H1 (cell line): ENCODE data around the gene SLC35E4.

Source experiments
- CHD2 ChIP-seq: IDR thresholded peaks from 2 replicates; pipeline ENCODE4 v1.6.1; 2012; ENCODE audit warnings: low read length, improper control_type of control experiment
- CREB1 ChIP-seq: IDR thresholded peaks from 2 replicates; pipeline ENCODE4 v1.6.1; 2012; ENCODE audit warnings: inconsistent platforms
- EP300 ChIP-seq, 2 experiments: IDR thresholded peaks; 1 replicate in 1 of 2; 2 replicates in 1 of 2; pipeline ENCODE4 v1.6.1; 2011 to 2012; ENCODE audit warnings: low read depth in 2 of 2, low read length in 2 of 2, mild to moderate bottlenecking in 2 of 2, borderline replicate concordance in 1 of 2, inconsistent platforms in 1 of 2, moderate library complexity in 1 of 2
- EZH2 ChIP-seq: fragments of 200-600 bp; sonication (generic); IDR thresholded peaks from 2 replicates; pipeline ENCODE4 v1.7.1; 2012; ENCODE audit warnings: low read depth, mild to moderate bottlenecking, moderate library complexity, low read length, inconsistent platforms; ENCODE audit not compliant: severe bottlenecking
- GABPA ChIP-seq: IDR thresholded peaks from 2 replicates; pipeline ENCODE4 v1.6.1; 2011; ENCODE audit warnings: mild to moderate bottlenecking, low read length, moderate library complexity, borderline replicate concordance; ENCODE audit not compliant: insufficient read depth
- JUND ChIP-seq: IDR thresholded peaks from 2 replicates; pipeline ENCODE4 v1.6.1; 2011; ENCODE audit warnings: mild to moderate bottlenecking, improper control_type of control experiment, low read length
- MAFK ChIP-seq: IDR thresholded peaks from 2 replicates; pipeline ENCODE4 v1.6.1; 2012; ENCODE audit warnings: low read depth, mild to moderate bottlenecking, improper control_type of control experiment, low read length
- POLR2A ChIP-seq, 2 experiments: IDR thresholded peaks; 1 replicate in 1 of 2; 2 replicates in 1 of 2; pipeline ENCODE4 v1.6.1; 2011; ENCODE audit warnings: low read depth in 2 of 2, low read length in 2 of 2, mild to moderate bottlenecking in 2 of 2; ENCODE audit errors: control extremely low read depth in 1 of 2
- RAD21 ChIP-seq, 2 experiments: IDR thresholded peaks in 1 of 2; conservative IDR thresholded peaks in 1 of 2; 2 replicates each; pipeline ENCODE4 v1.6.1; 2011; ENCODE audit warnings: low read depth in 2 of 2, low read length in 2 of 2, improper control_type of control experiment in 1 of 2, inconsistent platforms in 1 of 2, mild to moderate bottlenecking in 1 of 2, moderate library complexity in 1 of 2
- TF ChIP-seq, protein P1 (sequence below), 3 experiments: IDR thresholded peaks; 1 replicate in 2 of 3; 2 replicates in 1 of 3; pipeline versions ENCODE4 v1.5.1 to v1.6.1; 2011; ENCODE audit warnings: low read length in 3 of 3, mild to moderate bottlenecking in 3 of 3, inconsistent platforms in 2 of 3, low read depth in 1 of 3, moderate library complexity in 1 of 3; ENCODE audit not compliant: insufficient read depth in 1 of 3; ENCODE audit errors: control extremely low read depth in 1 of 3
- TF ChIP-seq, protein P2 (sequence below): IDR thresholded peaks from 2 replicates; pipeline ENCODE4 v1.6.1; 2012; ENCODE audit warnings: low read length, inconsistent platforms

DNA sequence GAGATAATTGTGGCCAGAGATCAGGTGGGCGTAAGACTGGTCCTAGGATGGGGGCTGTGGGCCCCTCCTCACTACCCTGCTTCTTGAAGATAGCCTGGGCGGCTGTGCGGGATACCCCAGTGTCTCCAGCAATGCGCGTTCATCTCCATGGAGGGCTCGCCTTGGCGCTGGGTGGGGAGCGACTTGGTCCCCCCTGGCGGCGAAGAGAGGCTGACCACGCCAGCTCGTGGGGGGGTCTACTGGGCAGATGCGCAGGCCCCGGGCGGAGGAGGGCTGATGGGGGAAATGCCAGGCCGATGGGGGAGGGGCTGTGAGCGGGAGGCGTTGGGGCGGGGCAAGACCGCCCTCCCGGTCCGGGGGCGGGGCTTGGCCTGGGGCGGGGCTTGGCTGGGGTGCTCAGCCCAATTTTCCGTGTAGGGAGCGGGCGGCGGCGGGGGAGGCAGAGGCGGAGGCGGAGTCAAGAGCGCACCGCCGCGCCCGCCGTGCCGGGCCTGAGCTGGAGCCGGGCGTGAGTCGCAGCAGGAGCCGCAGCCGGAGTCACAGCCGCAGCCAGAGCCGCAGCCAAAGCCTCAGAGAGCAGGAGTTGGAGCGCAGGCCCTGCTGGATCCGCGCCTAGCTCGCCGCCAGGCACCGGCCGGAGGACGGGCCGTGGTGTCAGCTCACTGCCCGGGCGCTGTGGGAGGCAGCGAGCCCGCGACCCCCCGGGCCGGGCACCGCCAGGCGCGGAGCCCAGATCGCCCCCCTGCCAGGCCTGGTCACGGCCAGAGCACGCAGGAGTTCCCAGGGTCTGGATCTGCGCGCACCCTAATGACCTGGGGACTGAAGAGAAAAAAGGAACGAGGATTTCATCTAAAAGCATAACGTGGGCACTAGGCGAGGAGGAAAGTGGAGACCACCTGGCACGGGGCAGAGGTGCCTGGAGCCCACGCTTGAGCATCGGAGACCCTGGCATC, at the start of gene SLC35E4:
- no peak for TF ChIP-seq EP300 (IDR thresholded peaks at IDR 0.05; ENCODE audit: borderline replicate concordance in 1 of 2, low read depth in 2 of 2, low read length in 2 of 2)
- TF ChIP-seq POLR2A (IDR thresholded peaks at IDR 0.05; ENCODE audit: control extremely low read depth in 1 of 2, low read depth in 2 of 2, low read length in 2 of 2): no peak
- TF ChIP-seq, protein P1, sequence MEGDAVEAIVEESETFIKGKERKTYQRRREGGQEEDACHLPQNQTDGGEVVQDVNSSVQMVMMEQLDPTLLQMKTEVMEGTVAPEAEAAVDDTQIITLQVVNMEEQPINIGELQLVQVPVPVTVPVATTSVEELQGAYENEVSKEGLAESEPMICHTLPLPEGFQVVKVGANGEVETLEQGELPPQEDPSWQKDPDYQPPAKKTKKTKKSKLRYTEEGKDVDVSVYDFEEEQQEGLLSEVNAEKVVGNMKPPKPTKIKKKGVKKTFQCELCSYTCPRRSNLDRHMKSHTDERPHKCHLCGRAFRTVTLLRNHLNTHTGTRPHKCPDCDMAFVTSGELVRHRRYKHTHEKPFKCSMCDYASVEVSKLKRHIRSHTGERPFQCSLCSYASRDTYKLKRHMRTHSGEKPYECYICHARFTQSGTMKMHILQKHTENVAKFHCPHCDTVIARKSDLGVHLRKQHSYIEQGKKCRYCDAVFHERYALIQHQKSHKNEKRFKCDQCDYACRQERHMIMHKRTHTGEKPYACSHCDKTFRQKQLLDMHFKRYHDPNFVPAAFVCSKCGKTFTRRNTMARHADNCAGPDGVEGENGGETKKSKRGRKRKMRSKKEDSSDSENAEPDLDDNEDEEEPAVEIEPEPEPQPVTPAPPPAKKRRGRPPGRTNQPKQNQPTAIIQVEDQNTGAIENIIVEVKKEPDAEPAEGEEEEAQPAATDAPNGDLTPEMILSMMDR (IDR thresholded peaks at IDR 0.05; ENCODE audit: control extremely low read depth in 1 of 3, insufficient read depth in 1 of 3, low read depth in 1 of 3, low read length in 3 of 3): peak in 1 of 3 experiments; percentile 12; a peak in 2 of 4 replicates
- no peak; the same call in 1 of the 2 replicates for TF ChIP-seq CREB1
- no peak for TF ChIP-seq RAD21 (IDR thresholded peaks at IDR 0.05 in 1 of 2, conservative IDR thresholded peaks at IDR 0.05 in 1 of 2; ENCODE audit: low read depth in 2 of 2, low read length in 2 of 2)
- no peak for TF ChIP-seq MAFK
- no peak for TF ChIP-seq EZH2
- no peak for TF ChIP-seq JUND
- TF ChIP-seq CHD2: no peak
- TF ChIP-seq GABPA: no peak
- TF ChIP-seq, protein P2, sequence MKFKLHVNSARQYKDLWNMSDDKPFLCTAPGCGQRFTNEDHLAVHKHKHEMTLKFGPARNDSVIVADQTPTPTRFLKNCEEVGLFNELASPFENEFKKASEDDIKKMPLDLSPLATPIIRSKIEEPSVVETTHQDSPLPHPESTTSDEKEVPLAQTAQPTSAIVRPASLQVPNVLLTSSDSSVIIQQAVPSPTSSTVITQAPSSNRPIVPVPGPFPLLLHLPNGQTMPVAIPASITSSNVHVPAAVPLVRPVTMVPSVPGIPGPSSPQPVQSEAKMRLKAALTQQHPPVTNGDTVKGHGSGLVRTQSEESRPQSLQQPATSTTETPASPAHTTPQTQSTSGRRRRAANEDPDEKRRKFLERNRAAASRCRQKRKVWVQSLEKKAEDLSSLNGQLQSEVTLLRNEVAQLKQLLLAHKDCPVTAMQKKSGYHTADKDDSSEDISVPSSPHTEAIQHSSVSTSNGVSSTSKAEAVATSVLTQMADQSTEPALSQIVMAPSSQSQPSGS: no peak
